ENCODE data around the gene DDX41. TPM values are rescaled to one million over a fixed set of nuclear protein-coding genes. Genes with fewer than 3 reads are reported as not detected.

Gene DDX41
- total and polyA plus RNA-seq, 2 of the 13 experiments (the other 11 are each of a cell fraction or from before 2014, with no cell fraction given), result 62.8 to 105 TPM

DNA sequence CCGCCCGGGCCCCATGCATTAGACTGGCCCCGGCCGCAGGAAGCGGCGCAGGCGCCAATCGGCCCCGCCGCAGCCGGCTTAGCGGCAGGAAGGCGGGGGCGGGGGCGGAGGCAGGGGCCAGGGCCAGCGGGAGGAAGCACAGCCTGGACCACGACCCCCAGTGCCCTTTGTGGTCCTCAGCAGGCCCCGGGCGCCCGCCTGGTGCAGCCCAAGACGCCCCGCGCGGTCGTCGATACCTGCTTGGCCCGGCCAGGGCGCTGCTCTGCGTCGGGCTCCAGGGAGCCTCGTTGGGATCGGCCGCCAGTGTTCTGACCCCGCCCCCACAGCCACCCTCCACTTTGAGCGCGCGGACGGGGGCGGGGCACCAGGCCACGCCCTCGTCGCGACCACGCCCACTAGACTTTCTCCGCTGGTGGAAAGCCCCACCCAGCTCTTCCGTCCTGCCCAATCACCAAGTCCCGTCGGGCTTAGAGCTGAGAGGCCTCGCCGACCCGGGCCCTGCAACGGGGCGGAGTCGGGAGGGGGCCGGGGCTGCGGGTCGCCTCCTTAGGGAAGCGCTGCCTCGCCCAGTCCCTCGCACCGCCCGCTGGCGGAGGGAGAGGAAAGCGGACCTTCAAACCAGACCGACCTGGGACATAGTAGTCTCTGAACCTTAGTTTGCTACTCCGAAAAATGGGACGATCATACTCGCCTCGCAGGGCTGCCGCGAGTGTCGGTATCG is 19.3 kb downstream of the DDX41 start, which contains the start of gene PDLIM7 (continued):
- TF ChIP-seq, protein P1, sequence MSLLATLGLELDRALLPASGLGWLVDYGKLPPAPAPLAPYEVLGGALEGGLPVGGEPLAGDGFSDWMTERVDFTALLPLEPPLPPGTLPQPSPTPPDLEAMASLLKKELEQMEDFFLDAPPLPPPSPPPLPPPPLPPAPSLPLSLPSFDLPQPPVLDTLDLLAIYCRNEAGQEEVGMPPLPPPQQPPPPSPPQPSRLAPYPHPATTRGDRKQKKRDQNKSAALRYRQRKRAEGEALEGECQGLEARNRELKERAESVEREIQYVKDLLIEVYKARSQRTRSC (CRISPR knock-in tag; IDR thresholded peaks at IDR 0.05; ENCODE audit: low read depth), result no peak
- TF ChIP-seq NR2F1 (CRISPR knock-in tag; IDR thresholded peaks at IDR 0.05) (no peak), ZNF501 (CRISPR knock-in tag; IDR thresholded peaks at IDR 0.05) (peak; percentile 88), ZNF776 (CRISPR knock-in tag; IDR thresholded peaks at IDR 0.05) (peak; percentile 43; the same call in 1 of the 2 replicates), HNRNPH1 (optimal IDR thresholded peaks at IDR 0.05; ENCODE audit: low read depth, low read length) (no peak), LCORL (IDR thresholded peaks at IDR 0.05) (no peak), LCORL (CRISPR knock-in tag; IDR thresholded peaks at IDR 0.05) (peak; percentile 66), THAP11 (CRISPR knock-in tag; IDR thresholded peaks at IDR 0.05) (peak; percentile 24; the same call in 1 of the 2 replicates), ZNF772 (CRISPR knock-in tag; IDR thresholded peaks at IDR 0.05) (no peak), U2AF2 (IDR thresholded peaks at IDR 0.05; ENCODE audit: low read depth, low read length) (no peak), HDAC1 (CRISPR knock-in tag; IDR thresholded peaks at IDR 0.05) (peak; percentile 80), FOSL1 (CRISPR knock-in tag; IDR thresholded peaks at IDR 0.05; ENCODE audit: borderline replicate concordance) (no peak)
- TF ChIP-seq, protein P2, sequence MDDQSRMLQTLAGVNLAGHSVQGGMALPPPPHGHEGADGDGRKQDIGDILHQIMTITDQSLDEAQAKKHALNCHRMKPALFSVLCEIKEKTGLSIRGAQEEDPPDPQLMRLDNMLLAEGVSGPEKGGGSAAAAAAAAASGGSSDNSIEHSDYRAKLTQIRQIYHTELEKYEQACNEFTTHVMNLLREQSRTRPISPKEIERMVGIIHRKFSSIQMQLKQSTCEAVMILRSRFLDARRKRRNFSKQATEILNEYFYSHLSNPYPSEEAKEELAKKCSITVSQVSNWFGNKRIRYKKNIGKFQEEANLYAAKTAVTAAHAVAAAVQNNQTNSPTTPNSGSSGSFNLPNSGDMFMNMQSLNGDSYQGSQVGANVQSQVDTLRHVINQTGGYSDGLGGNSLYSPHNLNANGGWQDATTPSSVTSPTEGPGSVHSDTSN (CRISPR knock-in tag; IDR thresholded peaks at IDR 0.05; ENCODE audit: borderline replicate concordance), result 0 out of 2 replicates have a peak, but pooled peaks have one; percentile 32
- TF ChIP-seq, protein P3, sequence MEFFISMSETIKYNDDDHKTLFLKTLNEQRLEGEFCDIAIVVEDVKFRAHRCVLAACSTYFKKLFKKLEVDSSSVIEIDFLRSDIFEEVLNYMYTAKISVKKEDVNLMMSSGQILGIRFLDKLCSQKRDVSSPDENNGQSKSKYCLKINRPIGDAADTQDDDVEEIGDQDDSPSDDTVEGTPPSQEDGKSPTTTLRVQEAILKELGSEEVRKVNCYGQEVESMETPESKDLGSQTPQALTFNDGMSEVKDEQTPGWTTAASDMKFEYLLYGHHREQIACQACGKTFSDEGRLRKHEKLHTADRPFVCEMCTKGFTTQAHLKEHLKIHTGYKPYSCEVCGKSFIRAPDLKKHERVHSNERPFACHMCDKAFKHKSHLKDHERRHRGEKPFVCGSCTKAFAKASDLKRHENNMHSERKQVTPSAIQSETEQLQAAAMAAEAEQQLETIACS (CRISPR knock-in tag; IDR thresholded peaks at IDR 0.05), result 0 out of 2 replicates have a peak, but pooled peaks have one; percentile 24
- TF ChIP-seq, protein P4, sequence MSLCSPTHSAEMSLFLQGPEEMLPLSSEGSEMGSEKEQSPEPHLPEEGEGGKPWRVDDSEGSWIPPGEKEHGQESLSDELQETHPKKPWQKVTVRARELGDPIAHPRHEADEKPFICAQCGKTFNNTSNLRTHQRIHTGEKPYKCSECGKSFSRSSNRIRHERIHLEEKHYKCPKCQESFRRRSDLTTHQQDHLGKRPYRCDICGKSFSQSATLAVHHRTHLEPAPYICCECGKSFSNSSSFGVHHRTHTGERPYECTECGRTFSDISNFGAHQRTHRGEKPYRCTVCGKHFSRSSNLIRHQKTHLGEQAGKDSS (CRISPR knock-in tag; IDR thresholded peaks at IDR 0.05; ENCODE audit: borderline replicate concordance, low read depth), result 0 out of 2 replicates have a peak, but pooled peaks have one; percentile 19
- TF ChIP-seq, protein P5, sequence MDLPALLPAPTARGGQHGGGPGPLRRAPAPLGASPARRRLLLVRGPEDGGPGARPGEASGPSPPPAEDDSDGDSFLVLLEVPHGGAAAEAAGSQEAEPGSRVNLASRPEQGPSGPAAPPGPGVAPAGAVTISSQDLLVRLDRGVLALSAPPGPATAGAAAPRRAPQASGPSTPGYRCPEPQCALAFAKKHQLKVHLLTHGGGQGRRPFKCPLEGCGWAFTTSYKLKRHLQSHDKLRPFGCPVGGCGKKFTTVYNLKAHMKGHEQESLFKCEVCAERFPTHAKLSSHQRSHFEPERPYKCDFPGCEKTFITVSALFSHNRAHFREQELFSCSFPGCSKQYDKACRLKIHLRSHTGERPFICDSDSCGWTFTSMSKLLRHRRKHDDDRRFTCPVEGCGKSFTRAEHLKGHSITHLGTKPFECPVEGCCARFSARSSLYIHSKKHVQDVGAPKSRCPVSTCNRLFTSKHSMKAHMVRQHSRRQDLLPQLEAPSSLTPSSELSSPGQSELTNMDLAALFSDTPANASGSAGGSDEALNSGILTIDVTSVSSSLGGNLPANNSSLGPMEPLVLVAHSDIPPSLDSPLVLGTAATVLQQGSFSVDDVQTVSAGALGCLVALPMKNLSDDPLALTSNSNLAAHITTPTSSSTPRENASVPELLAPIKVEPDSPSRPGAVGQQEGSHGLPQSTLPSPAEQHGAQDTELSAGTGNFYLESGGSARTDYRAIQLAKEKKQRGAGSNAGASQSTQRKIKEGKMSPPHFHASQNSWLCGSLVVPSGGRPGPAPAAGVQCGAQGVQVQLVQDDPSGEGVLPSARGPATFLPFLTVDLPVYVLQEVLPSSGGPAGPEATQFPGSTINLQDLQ (CRISPR knock-in tag; IDR thresholded peaks at IDR 0.05), result no peak
- TF ChIP-seq, protein P6, sequence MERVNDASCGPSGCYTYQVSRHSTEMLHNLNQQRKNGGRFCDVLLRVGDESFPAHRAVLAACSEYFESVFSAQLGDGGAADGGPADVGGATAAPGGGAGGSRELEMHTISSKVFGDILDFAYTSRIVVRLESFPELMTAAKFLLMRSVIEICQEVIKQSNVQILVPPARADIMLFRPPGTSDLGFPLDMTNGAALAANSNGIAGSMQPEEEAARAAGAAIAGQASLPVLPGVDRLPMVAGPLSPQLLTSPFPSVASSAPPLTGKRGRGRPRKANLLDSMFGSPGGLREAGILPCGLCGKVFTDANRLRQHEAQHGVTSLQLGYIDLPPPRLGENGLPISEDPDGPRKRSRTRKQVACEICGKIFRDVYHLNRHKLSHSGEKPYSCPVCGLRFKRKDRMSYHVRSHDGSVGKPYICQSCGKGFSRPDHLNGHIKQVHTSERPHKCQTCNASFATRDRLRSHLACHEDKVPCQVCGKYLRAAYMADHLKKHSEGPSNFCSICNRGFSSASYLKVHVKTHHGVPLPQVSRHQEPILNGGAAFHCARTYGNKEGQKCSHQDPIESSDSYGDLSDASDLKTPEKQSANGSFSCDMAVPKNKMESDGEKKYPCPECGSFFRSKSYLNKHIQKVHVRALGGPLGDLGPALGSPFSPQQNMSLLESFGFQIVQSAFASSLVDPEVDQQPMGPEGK (CRISPR knock-in tag; IDR thresholded peaks at IDR 0.05), result peak; percentile 64

All from HepG2 (cell line).